H54 (cell line): ENCODE data around the gene SLC6A13.

Experiments
- DNase-seq: peaks from one replicate; pipeline ENCODE4 v3.0.0; 2011; ENCODE audit warnings: low spot score, mixed read lengths; ENCODE audit not compliant: insufficient read length
- FAIRE-seq: peaks from 3 replicates; lab custom pipeline; 2011; peaks lifted over from hg19 to GRCh38; lab: Jason Lieb, UNC
- POLR2A ChIP-seq: IDR thresholded peaks from 2 replicates; pipeline ENCODE4 v1.6.1; 2011; ENCODE audit warnings: low read depth, mild to moderate bottlenecking, low read length

Gene SLC6A13

DNA sequence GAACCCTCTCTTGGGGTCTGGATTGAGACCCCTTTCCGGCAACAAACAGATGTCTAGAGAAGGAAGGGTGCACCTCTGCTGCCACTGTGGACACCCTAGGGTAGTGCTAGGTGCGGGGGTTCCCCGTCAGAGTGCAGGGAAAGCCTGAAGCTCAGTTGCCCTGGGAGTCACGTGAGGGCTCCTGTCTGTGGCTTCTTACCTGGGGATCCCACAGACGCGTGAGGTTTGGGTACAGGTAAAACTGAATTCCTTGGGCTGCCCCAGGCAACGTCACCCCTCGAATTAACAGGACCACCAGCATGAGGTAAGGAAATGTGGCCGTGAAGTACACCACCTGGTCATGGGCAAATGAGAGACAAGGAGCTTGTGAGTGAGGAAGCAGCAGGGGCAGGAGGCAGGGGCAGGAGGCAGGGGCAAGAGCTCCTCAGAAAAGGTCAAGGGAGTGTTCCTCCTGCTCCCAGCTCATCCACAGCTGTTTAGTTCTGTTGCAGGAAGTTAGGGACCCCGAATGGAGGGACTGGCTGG, 27.7 kb downstream of the SLC6A13 start:
- FAIRE-seq (no peak), DNase-seq (no peak)
- no peak for TF ChIP-seq POLR2A

DNA sequence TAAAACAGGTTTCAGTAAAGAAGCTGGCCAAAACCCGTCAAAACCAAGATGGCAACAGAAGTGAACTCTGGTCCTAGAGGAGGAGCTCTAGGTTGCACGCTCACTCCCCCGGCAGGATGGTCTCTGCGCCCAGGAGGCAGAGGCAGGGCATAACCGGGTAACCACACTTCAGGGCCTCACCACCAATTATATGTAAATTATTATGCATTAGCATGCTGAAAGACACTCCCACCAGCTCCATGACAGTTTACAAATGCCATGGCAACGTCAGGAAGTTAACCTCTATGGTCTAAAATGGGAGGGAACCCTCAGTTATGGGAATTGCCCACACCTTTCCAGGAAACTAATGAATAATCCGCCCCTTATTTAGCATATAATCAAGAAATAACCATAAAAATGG, 28.6 kb downstream of the SLC6A13 start:
- no peak for DNase-seq
- no peak for TF ChIP-seq POLR2A
- FAIRE-seq: no peak

GRCh38 chr12:233615-233968, 29.0 kb downstream of the SLC6A13 start:
- no peak for TF ChIP-seq POLR2A
- DNase-seq (no peak), FAIRE-seq (no peak)

GRCh38 chr12:232731-233614, 29.7 kb downstream of the SLC6A13 start:
- no peak for TF ChIP-seq POLR2A
- DNase-seq (no peak), FAIRE-seq (no peak)

GRCh38 chr12:230925-231671, 31.5 kb downstream of the SLC6A13 start:
- TF ChIP-seq POLR2A: no peak
- FAIRE-seq: no peak
- no peak for DNase-seq

GRCh38 chr12:229441-230191, 33.0 kb downstream of the SLC6A13 start:
- no peak for TF ChIP-seq POLR2A
- DNase-seq (no peak), FAIRE-seq (no peak)

- FAIRE-seq (no peak), DNase-seq (no peak)
- no peak for TF ChIP-seq POLR2A
These were observed 33.8 kb downstream of the SLC6A13 start for GRCh38 chr12:228846-229200.

DNA sequence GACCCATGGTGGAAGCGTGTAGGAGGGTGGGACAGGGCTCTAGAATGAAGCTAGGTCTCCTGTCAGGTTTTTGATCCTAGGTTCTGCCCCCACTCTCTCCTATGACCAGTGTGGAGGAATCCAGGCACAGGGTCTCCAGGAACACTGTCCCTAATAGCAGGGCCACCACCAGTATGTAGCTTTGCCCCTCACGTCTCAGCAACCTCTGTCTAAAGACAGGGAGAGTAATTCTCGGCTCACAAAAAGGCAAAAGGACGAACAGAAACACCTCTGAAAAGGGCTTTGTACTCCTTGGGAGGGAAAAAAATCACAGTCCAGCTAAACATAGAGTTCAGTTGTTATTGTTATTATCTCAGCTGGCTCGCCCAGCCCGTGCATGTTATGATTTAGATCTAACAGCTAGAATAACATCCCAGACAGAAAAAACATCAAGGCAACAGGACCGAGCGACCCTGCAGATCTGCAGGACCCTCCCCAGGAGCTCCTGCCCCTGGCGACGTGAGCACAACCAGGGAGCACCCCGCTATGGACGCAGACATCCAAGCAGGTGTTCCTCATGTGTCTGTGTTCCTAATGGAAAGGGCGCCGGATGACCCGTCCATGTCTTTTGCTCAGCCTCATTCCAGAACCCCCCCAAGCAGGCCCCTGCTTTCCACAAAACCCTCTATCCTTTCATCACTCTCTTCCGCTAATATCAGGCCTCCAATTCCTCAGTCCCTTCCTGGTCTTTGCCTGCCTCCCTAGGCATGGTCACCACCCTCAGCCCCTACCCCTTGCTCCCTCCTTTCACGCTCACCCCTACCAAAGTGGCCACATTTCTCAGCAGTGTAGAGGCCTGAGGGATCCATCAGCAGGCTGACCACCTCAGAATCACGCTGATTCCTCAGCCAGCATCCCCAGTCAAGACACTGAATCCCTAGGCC, 34.5 kb downstream of the SLC6A13 start:
- DNase-seq (no peak), FAIRE-seq (no peak)
- no peak for TF ChIP-seq POLR2A

GRCh38 chr12:227286-227915, 35.2 kb downstream of the SLC6A13 start:
- FAIRE-seq (no peak), DNase-seq (no peak)
- TF ChIP-seq POLR2A: no peak

- no peak for FAIRE-seq
- TF ChIP-seq POLR2A: no peak
- no peak for DNase-seq
These were observed 36.2 kb downstream of the SLC6A13 start for GRCh38 chr12:226401-226800.

DNA sequence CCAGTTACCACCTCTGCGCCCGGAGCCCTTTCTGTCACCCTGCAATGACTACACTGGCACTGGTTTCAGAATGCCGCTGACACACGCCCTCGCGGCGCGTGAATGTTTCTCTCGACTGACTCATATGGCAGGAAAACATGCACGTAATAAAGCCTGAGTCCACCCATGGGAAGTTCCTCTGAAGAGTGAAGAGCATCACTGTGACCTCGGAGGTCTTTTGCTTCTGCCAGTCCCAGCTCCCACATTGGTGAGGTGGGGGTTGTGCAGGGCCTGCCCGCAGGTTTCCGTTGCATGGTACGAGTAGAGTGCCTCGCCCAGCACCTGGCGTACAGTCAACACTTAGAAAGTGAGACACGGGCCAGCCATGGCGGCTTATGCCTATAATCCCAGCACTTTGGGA, 37.6 kb downstream of the SLC6A13 start:
- TF ChIP-seq POLR2A: no peak
- no peak for FAIRE-seq

DNA sequence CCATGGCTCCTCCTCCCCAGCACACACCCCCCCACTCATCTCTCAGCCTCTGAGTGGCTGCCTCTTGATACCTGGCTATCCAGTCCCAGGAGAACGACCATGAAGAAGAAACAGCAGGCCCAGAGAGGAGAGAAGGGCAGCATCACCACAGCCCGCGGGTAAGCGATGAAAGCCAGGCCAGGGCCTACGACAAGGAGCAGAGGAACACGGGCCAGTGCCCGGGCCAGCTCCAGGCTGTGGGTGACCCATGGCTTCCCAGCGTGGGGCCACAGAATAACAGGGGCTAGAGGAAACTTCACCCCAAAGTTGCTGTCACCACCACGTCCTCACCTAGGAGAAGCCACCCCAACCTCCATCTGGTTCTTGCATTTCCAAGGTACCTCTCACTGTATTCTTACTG, 38.3 kb downstream of the SLC6A13 start:
- TF ChIP-seq POLR2A: no peak

More for the DNA sequence above, 37.6 kb downstream of the SLC6A13 start:
- DNase-seq: no peak

More for the DNA sequence above, 38.3 kb downstream of the SLC6A13 start:
- FAIRE-seq (no peak), DNase-seq (no peak)
